ENCODE measurements around the gene GALNT18. TPM values are rescaled to one million over a fixed set of nuclear protein-coding genes. Genes with fewer than 3 reads are reported as not detected.

Gene GALNT18
- total and polyA plus RNA-seq, 2 experiments from 2014 or later: 4.3 to 10.8 TPM

DNA sequence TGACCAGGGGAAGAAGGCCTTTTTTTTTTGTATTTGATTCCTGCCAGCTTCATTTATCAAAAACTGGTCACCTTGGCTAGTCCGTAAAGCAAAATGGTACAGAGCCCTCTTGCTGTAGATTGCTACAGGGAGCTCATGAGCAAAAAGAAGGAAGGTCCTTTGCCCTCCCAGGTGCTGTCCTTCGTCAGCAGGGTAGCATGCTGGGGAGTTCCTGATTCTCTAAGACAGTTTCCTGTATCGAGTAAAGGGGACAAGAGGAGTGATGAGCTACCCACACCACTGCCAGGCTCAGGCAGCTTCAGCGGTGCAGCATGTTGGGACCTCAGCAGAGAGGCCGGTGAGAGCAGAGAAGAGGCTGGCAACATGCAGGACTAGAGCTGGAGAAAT lies 200.9 kb downstream of the GALNT18 start:
- Mint-ChIP-seq H3K9me3 (no peaks in the 10 kb centered on the region), H3K4me3 (no peak overlapping the region), H3K27ac (no peak overlapping the region), H3K27me3 (ENCODE audit: insufficient read depth, low read depth, poor library complexity) (peaks cover 5% of the 10 kb centered on the region), H3K36me3 (ENCODE audit: low read depth) (no peaks in the 10 kb centered on the region; the same call in 2 of the 3 replicates), H3K4me1 (peaks cover 30% of the 10 kb centered on the region)
- Histone ChIP-seq H3F3A (replicated peaks; ENCODE audit: low read depth) (no peaks in the 10 kb centered on the region), H3K27me3 (ENCODE audit: insufficient read depth) (no peaks in the 10 kb centered on the region), H3K4me3 (no peak overlapping the region), H3K36me3 (ENCODE audit: insufficient read depth) (no peaks in the 10 kb centered on the region), H2AFZ (no peak overlapping the region), H3K4me2 (no peak overlapping the region), H3K79me2 (replicated peaks; ENCODE audit: insufficient read depth) (no peaks in the 10 kb centered on the region), H4K20me1 (replicated peaks; ENCODE audit: insufficient read depth) (no peaks in the 10 kb centered on the region; the same call in 1 of the 2 replicates), H3K4me1 (ENCODE audit: insufficient read depth) (no peaks in the 10 kb centered on the region), H3K9me2 (ENCODE audit: insufficient read depth) (peaks cover 6% of the 10 kb centered on the region; the same call in 1 of the 2 replicates), H3K27ac (ENCODE audit: low read depth) (no peak overlapping the region)
- ATAC-seq (no peak), DNase-seq (ENCODE audit: low spot score) (no peak)
- TF ChIP-seq, protein P1, sequence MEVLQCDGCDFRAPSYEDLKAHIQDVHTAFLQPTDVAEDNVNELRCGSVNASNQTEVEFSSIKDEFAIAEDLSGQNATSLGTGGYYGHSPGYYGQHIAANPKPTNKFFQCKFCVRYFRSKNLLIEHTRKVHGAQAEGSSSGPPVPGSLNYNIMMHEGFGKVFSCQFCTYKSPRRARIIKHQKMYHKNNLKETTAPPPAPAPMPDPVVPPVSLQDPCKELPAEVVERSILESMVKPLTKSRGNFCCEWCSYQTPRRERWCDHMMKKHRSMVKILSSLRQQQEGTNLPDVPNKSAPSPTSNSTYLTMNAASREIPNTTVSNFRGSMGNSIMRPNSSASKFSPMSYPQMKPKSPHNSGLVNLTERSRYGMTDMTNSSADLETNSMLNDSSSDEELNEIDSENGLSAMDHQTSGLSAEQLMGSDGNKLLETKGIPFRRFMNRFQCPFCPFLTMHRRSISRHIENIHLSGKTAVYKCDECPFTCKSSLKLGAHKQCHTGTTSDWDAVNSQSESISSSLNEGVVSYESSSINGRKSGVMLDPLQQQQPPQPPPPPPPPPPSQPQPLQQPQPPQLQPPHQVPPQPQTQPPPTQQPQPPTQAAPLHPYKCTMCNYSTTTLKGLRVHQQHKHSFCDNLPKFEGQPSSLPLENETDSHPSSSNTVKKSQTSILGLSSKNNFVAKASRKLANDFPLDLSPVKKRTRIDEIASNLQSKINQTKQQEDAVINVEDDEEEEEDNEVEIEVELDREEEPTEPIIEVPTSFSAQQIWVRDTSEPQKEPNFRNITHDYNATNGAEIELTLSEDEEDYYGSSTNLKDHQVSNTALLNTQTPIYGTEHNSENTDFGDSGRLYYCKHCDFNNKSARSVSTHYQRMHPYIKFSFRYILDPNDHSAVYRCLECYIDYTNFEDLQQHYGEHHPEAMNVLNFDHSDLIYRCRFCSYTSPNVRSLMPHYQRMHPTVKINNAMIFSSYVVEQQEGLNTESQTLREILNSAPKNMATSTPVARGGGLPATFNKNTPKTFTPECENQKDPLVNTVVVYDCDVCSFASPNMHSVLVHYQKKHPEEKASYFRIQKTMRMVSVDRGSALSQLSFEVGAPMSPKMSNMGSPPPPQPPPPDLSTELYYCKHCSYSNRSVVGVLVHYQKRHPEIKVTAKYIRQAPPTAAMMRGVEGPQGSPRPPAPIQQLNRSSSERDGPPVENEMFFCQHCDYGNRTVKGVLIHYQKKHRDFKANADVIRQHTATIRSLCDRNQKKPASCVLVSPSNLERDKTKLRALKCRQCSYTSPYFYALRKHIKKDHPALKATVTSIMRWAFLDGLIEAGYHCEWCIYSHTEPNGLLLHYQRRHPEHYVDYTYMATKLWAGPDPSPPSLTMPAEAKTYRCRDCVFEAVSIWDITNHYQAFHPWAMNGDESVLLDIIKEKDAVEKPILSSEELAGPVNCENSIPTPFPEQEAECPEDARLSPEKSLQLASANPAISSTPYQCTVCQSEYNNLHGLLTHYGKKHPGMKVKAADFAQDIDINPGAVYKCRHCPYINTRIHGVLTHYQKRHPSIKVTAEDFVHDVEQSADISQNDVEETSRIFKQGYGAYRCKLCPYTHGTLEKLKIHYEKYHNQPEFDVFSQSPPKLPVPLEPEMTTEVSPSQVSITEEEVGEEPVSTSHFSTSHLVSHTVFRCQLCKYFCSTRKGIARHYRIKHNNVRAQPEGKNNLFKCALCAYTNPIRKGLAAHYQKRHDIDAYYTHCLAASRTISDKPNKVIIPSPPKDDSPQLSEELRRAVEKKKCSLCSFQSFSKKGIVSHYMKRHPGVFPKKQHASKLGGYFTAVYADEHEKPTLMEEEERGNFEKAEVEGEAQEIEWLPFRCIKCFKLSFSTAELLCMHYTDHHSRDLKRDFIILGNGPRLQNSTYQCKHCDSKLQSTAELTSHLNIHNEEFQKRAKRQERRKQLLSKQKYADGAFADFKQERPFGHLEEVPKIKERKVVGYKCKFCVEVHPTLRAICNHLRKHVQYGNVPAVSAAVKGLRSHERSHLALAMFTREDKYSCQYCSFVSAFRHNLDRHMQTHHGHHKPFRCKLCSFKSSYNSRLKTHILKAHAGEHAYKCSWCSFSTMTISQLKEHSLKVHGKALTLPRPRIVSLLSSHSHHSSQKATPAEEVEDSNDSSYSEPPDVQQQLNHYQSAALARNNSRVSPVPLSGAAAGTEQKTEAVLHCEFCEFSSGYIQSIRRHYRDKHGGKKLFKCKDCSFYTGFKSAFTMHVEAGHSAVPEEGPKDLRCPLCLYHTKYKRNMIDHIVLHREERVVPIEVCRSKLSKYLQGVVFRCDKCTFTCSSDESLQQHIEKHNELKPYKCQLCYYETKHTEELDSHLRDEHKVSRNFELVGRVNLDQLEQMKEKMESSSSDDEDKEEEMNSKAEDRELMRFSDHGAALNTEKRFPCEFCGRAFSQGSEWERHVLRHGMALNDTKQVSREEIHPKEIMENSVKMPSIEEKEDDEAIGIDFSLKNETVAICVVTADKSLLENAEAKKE (CRISPR knock-in tag; IDR thresholded peaks at IDR 0.05): no peak
- TF ChIP-seq STAT1 (IDR thresholded peaks at IDR 0.05; ENCODE audit: unreplicated experiment) (no peak), ZNF114 (CRISPR knock-in tag; IDR thresholded peaks at IDR 0.05) (no peak)

DNA sequence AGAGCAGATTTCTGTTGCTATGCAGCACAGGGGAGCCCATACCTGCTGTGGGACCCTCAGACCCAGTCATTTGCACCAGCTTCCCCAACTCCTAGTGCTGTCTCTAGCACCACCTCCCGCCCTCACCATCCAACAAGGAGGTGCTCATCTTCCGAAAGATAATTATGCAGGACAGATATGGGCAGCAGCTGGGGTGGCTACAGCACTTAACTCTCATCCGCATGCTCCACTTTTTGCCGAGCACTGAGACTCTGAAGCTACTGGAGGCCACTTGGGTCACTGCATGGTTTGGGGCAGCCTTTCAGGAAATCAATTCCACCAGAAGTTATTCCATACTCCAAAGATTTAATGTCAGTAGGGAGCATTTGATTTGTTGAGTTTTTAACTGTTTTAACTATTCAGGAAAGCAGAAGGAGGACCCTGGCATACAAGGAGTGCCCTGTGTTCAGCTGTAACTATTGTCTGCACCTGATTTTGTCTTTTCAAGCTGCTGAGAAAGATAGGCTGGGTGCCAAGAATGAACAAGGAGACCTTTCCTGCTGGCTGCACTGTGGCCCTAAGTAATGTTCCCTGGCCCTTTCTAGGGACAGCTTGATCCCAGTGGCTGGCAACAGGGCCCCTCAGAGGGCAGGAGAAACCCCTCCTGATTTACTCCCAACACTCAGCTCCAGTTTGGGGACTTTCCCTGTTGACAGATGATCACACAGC lies 201.5 kb downstream of the GALNT18 start:
- ATAC-seq: no peak
- TF ChIP-seq, protein P1 (CRISPR knock-in tag; IDR thresholded peaks at IDR 0.05): no peak
- no peak for TF ChIP-seq NANOG (IDR thresholded peaks at IDR 0.05; ENCODE audit: borderline replicate concordance)
- TF ChIP-seq EZH2 (IDR thresholded peaks at IDR 0.05; ENCODE audit: low read depth, unreplicated experiment): no peak

More for the DNA sequence above, 201.5 kb downstream of the GALNT18 start:
- Histone ChIP-seq H2AFZ (no peak overlapping the region), H3F3A (replicated peaks; ENCODE audit: low read depth) (no peaks in the 10 kb centered on the region), H3K4me3 (no peak overlapping the region), H3K4me2 (no peak overlapping the region), H3K36me3 (ENCODE audit: insufficient read depth) (no peaks in the 10 kb centered on the region), H3K9me2 (ENCODE audit: insufficient read depth) (peaks cover 6% of the 10 kb centered on the region; the same call in 1 of the 2 replicates), H3K27me3 (ENCODE audit: insufficient read depth) (no peaks in the 10 kb centered on the region), H4K20me1 (replicated peaks; ENCODE audit: insufficient read depth) (no peaks in the 10 kb centered on the region; the same call in 1 of the 2 replicates), H3K27ac (ENCODE audit: low read depth) (no peak overlapping the region), H3K4me1 (ENCODE audit: insufficient read depth) (no peaks in the 10 kb centered on the region), H3K79me2 (replicated peaks; ENCODE audit: insufficient read depth) (no peaks in the 10 kb centered on the region)
- no peak overlapping the region for H3K4me3 Mint-ChIP-seq
- H3K36me3 Mint-ChIP-seq (ENCODE audit: low read depth): no peaks in the 10 kb centered on the region; the same call in 2 of the 3 replicates
- DNase-seq (ENCODE audit: low spot score): no peak
- H3K27ac Mint-ChIP-seq: no peak overlapping the region; the same call in 1 of the 2 replicates
- H3K27me3 Mint-ChIP-seq (ENCODE audit: insufficient read depth, low read depth, poor library complexity): peaks cover 5% of the 10 kb centered on the region
- H3K9me3 Mint-ChIP-seq: no peaks in the 10 kb centered on the region
- H3K4me1 Mint-ChIP-seq: peaks cover 30% of the 10 kb centered on the region
